Measurements from ENCODE around the gene STARD10. TPM values are rescaled to one million over a fixed set of nuclear protein-coding genes. Genes with fewer than 3 reads are reported as not detected.
A peak's percentile ranks its signal among the peaks of the same experiment; 100 is the strongest.

The STARD10 gene
- total RNA-seq, 1 donor from 2014 or later, result 38.4 TPM

DNA sequence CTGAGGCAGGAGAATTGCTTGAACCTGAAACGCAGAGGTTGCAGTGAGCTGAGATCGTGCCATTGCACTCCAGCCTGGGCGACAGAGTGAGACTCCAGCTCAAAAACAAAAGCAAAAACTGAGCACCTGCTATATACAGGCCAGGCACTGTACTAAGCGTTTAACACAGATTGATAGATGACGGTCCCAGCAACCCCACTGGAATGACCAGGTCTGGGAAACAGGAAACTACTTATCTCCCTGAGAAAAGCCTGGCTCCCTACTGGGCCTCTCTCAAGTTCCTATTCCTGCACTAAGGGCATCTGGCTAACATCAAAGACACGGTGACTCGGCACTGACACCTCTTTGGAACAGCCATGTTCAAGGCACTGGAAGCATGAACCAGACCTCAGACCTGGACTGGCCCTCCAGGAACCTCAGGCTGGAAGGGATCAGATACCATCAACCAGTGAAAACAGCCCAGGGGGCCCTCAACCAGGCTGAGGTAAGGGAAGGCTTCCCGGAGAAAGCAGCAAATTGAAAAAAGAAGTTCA lies 58.3 kb downstream of the STARD10 start:
- FAIRE-seq (no peak), DNase-seq (ENCODE audit: low read depth) (peak; percentile 40)
- Histone ChIP-seq H4K20me1 (ENCODE audit: insufficient read depth, low read length) (peaks cover 32% of the 10 kb centered on the region), H3K4me1 (ENCODE audit: insufficient read depth, low read length) (peaks cover 34% of the 10 kb centered on the region), H3K4me2 (ENCODE audit: low read length) (peak overlapping the region; percentile 18), H3K9me3 (ENCODE audit: insufficient read depth, low read depth, low read length) (no peaks in the 10 kb centered on the region), H3K27ac (ENCODE audit: low read depth, low read length) (peak overlapping the region; percentile 25), H3K9ac (ENCODE audit: low read length) (no peak overlapping the region), H3K79me2 (ENCODE audit: insufficient read depth, low read length) (peaks cover 31% of the 10 kb centered on the region), H3K27me3 (ENCODE audit: insufficient read depth, low read length) (no peaks in the 10 kb centered on the region), H3K4me3 (ENCODE audit: insufficient read depth, low read depth, low read length) (no peak overlapping the region), H2AFZ (ENCODE audit: low read depth, low read length) (no peak overlapping the region), H3K36me3 (ENCODE audit: insufficient read depth, low read length) (no peaks in the 10 kb centered on the region)
- H3K9me3 Mint-ChIP-seq (ENCODE audit: unreplicated experiment), result no peaks in the 10 kb centered on the region
- peaks cover 25% of the 10 kb centered on the region for H3K4me1 Mint-ChIP-seq (ENCODE audit: low read depth, unreplicated experiment)
- H3K27me3 Mint-ChIP-seq (ENCODE audit: low read depth, unreplicated experiment), result no peaks in the 10 kb centered on the region
- no peak overlapping the region for H3K4me3 Mint-ChIP-seq (ENCODE audit: unreplicated experiment)
- peak overlapping the region; percentile 73 for H3K27ac Mint-ChIP-seq (ENCODE audit: unreplicated experiment)
- H3K36me3 Mint-ChIP-seq (ENCODE audit: low read depth, unreplicated experiment), result peaks cover 10% of the 10 kb centered on the region
- TF ChIP-seq, protein P1, sequence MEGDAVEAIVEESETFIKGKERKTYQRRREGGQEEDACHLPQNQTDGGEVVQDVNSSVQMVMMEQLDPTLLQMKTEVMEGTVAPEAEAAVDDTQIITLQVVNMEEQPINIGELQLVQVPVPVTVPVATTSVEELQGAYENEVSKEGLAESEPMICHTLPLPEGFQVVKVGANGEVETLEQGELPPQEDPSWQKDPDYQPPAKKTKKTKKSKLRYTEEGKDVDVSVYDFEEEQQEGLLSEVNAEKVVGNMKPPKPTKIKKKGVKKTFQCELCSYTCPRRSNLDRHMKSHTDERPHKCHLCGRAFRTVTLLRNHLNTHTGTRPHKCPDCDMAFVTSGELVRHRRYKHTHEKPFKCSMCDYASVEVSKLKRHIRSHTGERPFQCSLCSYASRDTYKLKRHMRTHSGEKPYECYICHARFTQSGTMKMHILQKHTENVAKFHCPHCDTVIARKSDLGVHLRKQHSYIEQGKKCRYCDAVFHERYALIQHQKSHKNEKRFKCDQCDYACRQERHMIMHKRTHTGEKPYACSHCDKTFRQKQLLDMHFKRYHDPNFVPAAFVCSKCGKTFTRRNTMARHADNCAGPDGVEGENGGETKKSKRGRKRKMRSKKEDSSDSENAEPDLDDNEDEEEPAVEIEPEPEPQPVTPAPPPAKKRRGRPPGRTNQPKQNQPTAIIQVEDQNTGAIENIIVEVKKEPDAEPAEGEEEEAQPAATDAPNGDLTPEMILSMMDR (IDR thresholded peaks at IDR 0.05; ENCODE audit: insufficient read depth, low read depth, low read length), result no peak
- no peak for TF ChIP-seq EZH2 (IDR thresholded peaks at IDR 0.05; ENCODE audit: insufficient read depth, low read length)

- DNase-seq (ENCODE audit: low read depth) (no peak), FAIRE-seq (no peak)
- Mint-ChIP-seq H3K36me3 (ENCODE audit: low read depth, unreplicated experiment) (peaks cover 10% of the 10 kb centered on the region), H3K4me3 (ENCODE audit: unreplicated experiment) (no peak overlapping the region), H3K27me3 (ENCODE audit: low read depth, unreplicated experiment) (no peaks in the 10 kb centered on the region), H3K27ac (ENCODE audit: unreplicated experiment) (no peak overlapping the region), H3K4me1 (ENCODE audit: low read depth, unreplicated experiment) (peaks cover 17% of the 10 kb centered on the region), H3K9me3 (ENCODE audit: unreplicated experiment) (no peaks in the 10 kb centered on the region)
- Histone ChIP-seq H3K9ac (ENCODE audit: low read length) (no peak overlapping the region), H4K20me1 (ENCODE audit: insufficient read depth, low read length) (peaks cover 6% of the 10 kb centered on the region), H3K4me2 (ENCODE audit: low read length) (no peak overlapping the region), H3K79me2 (ENCODE audit: insufficient read depth, low read length) (peaks cover 15% of the 10 kb centered on the region), H2AFZ (ENCODE audit: low read depth, low read length) (no peak overlapping the region), H3K4me1 (ENCODE audit: insufficient read depth, low read length) (peaks cover 20% of the 10 kb centered on the region), H3K4me3 (ENCODE audit: insufficient read depth, low read depth, low read length) (no peak overlapping the region), H3K36me3 (ENCODE audit: insufficient read depth, low read length) (no peaks in the 10 kb centered on the region), H3K9me3 (ENCODE audit: insufficient read depth, low read depth, low read length) (no peaks in the 10 kb centered on the region), H3K27me3 (ENCODE audit: insufficient read depth, low read length) (no peaks in the 10 kb centered on the region), H3K27ac (ENCODE audit: low read depth, low read length) (no peak overlapping the region)
- TF ChIP-seq EZH2 (IDR thresholded peaks at IDR 0.05; ENCODE audit: insufficient read depth, low read length), result no peak
Measured at GRCh38 chr11:72732329-72732728, 61.5 kb downstream of the STARD10 start.

DNA sequence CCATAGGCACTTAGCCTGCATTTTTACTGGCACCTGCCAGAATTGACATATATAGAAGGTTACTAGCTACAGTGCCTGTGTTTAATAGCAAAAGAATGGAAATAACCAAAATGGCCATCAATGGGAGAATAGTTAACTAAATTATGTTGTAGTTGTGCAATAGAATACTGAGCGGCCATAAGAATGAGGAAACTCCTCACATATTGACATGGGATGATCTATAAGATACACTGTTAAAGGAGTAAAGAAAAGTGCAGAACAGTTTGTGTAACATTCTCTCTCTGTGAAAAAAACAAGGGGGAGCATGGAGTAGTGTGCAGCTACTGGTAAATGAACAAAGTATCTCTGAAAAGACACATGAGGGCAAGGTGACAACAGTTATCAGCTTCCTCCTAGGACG lies 63.1 kb downstream of the STARD10 start:
- DNase-seq (ENCODE audit: low read depth) (no peak), FAIRE-seq (no peak)
- H3K27ac Mint-ChIP-seq (ENCODE audit: unreplicated experiment), result no peak overlapping the region
- Histone ChIP-seq H3K4me3 (ENCODE audit: insufficient read depth, low read depth, low read length) (no peak overlapping the region), H3K27me3 (ENCODE audit: insufficient read depth, low read length) (no peaks in the 10 kb centered on the region), H3K27ac (ENCODE audit: low read depth, low read length) (no peak overlapping the region), H3K79me2 (ENCODE audit: insufficient read depth, low read length) (peaks cover 5% of the 10 kb centered on the region), H3K36me3 (ENCODE audit: insufficient read depth, low read length) (no peaks in the 10 kb centered on the region), H3K4me1 (ENCODE audit: insufficient read depth, low read length) (peaks cover 4% of the 10 kb centered on the region), H3K9ac (ENCODE audit: low read length) (no peak overlapping the region), H3K9me3 (ENCODE audit: insufficient read depth, low read depth, low read length) (no peaks in the 10 kb centered on the region), H2AFZ (ENCODE audit: low read depth, low read length) (no peak overlapping the region), H4K20me1 (ENCODE audit: insufficient read depth, low read length) (peaks cover 4% of the 10 kb centered on the region), H3K4me2 (ENCODE audit: low read length) (no peak overlapping the region)
- H3K27me3 Mint-ChIP-seq (ENCODE audit: low read depth, unreplicated experiment), result no peaks in the 10 kb centered on the region
- H3K9me3 Mint-ChIP-seq (ENCODE audit: unreplicated experiment), result no peaks in the 10 kb centered on the region
- H3K4me3 Mint-ChIP-seq (ENCODE audit: unreplicated experiment), result no peak overlapping the region
- TF ChIP-seq EZH2 (IDR thresholded peaks at IDR 0.05; ENCODE audit: insufficient read depth, low read length), result no peak
- TF ChIP-seq, protein P1 (IDR thresholded peaks at IDR 0.05; ENCODE audit: insufficient read depth, low read depth, low read length), result no peak
- H3K4me1 Mint-ChIP-seq (ENCODE audit: low read depth, unreplicated experiment), result peaks cover 3% of the 10 kb centered on the region
- peaks cover 12% of the 10 kb centered on the region for H3K36me3 Mint-ChIP-seq (ENCODE audit: low read depth, unreplicated experiment)

All from astrocyte (in vitro differentiated cells and primary cell).